SK-N-SH (cell line): ENCODE data around the gene TPSAB1. TPM values are rescaled to one million over a fixed set of nuclear protein-coding genes. Genes with fewer than 3 reads are reported as not detected.
"Not testable (repeated sequence)": the region's sequence is repeated elsewhere in the genome, so short reads cannot be mapped to it uniquely, and the experiment has no call there.

Experiments used
- CTCF ChIA-PET: fragments of 300-600, 350-600 bp; formaldehyde crosslinking; extraction: SDS; loops from one replicate; lab custom pipeline; 2021; lab: Yijun Ruan, JAX
- POLR2A ChIA-PET: fragments of 350-600 bp; sonication (Branson Sonifier 250); formaldehyde crosslinking; extraction: SDS; loops from one replicate; lab custom pipeline; 2020; ENCODE audit warnings: antibody characterized with exemption, inconsistent platforms; lab: Yijun Ruan, JAX
- DNase-seq: peaks from one replicate; pipeline ENCODE4 v3.0.0; 2012
- H2AFZ ChIP-seq: fragments of 200-600 bp; sonication (generic); 2 replicates; pipeline ENCODE4 v1.8.1; 2016; ENCODE audit warnings: antibody characterized with exemption, mild to moderate bottlenecking, low read depth
- H3F3A ChIP-seq: fragments of 200-600 bp; sonication (generic); replicated peaks from 2 replicates; pipeline ENCODE3; 2016; ENCODE audit warnings: antibody characterized with exemption, mild to moderate bottlenecking; ENCODE audit not compliant: insufficient read depth
- H3K27ac ChIP-seq, 2 experiments: fragments of 200-500 bp in 1 of 2; fragments of 200-600 bp in 1 of 2; sonication (Bioruptor generic) in 1 of 2; sonication (generic), shearing (Covaris generic) in 1 of 2; 2 replicates each; pipeline versions ENCODE4 v1.5.1 to v1.6.1; 2014 to 2016; ENCODE audit warnings: low read depth in 2 of 2, inconsistent platforms in 1 of 2, low read length in 1 of 2, mild to moderate bottlenecking in 1 of 2, mixed read lengths in 1 of 2
- H3K27me3 ChIP-seq: fragments of 200-600 bp; sonication (generic), shearing (Covaris generic); 2 replicates; pipeline ENCODE4 v1.6.1; 2016; ENCODE audit warnings: mixed run types; ENCODE audit not compliant: insufficient read depth
- H3K36me3 ChIP-seq, 2 experiments: fragments of 200-500 bp in 1 of 2; fragments of 200-600 bp in 1 of 2; sonication (Bioruptor generic) in 1 of 2; sonication (generic) in 1 of 2; replicated peaks in 1 of 2; 2 replicates each; pipeline versions ENCODE3 to v1.5.1; 2014 to 2016; ENCODE audit warnings: low read length in 1 of 2, mild to moderate bottlenecking in 1 of 2; ENCODE audit not compliant: insufficient read depth in 2 of 2, control insufficient read depth in 1 of 2
- H3K4me1 ChIP-seq, 2 experiments: fragments of 200-500 bp in 1 of 2; fragments of 200-600 bp in 1 of 2; sonication (Bioruptor generic) in 1 of 2; sonication (generic), shearing (Covaris generic) in 1 of 2; 2 replicates each; pipeline versions ENCODE4 v1.5.1 to v1.6.1; 2014 to 2016; ENCODE audit warnings: low read depth in 1 of 2, low read length in 1 of 2, mixed run types in 1 of 2; ENCODE audit not compliant: insufficient read depth in 2 of 2, control insufficient read depth in 1 of 2
- H3K4me2 ChIP-seq: fragments of 200-600 bp; sonication (generic), shearing (Covaris generic); 2 replicates; pipeline ENCODE4 v1.6.1; 2017; ENCODE audit warnings: mixed run types
- H3K4me3 ChIP-seq, 2 experiments: fragments of 200-500 bp in 1 of 2; fragments of 200-600 bp in 1 of 2; sonication (Bioruptor generic) in 1 of 2; sonication (generic), shearing (Covaris generic) in 1 of 2; 2 replicates each; pipeline versions ENCODE4 v1.5.1 to v1.8.1; 2014 to 2016; ENCODE audit warnings: low read depth in 2 of 2, inconsistent platforms in 1 of 2, low read length in 1 of 2, mild to moderate bottlenecking in 1 of 2, mixed read lengths in 1 of 2, moderate library complexity in 1 of 2
- H3K79me2 ChIP-seq: fragments of 200-600 bp; sonication (generic); 2 replicates; pipeline ENCODE4 v1.8.1; 2017; ENCODE audit warnings: mild to moderate bottlenecking; ENCODE audit not compliant: insufficient read depth
- H3K9ac ChIP-seq: fragments of 200-600 bp; sonication (generic); 2 replicates; pipeline ENCODE4 v1.6.1; 2017; ENCODE audit warnings: mixed run types
- H3K9me2 ChIP-seq: fragments of 200-600 bp; sonication (generic); 2 replicates; pipeline ENCODE4 v1.6.1; 2017; ENCODE audit warnings: mixed run types
- H3K9me3 ChIP-seq: fragments of 200-600 bp; sonication (generic); 2 replicates; pipeline ENCODE4 v1.6.1; 2017; ENCODE audit warnings: mixed run types, mild to moderate bottlenecking, moderate library complexity
- H4K20me1 ChIP-seq: fragments of 200-600 bp; sonication (generic); 2 replicates; pipeline ENCODE4 v1.6.1; 2017; ENCODE audit warnings: mild to moderate bottlenecking, mixed run types; ENCODE audit not compliant: insufficient read depth
- FOSL2 ChIP-seq: IDR thresholded peaks from 2 replicates; pipeline ENCODE4 v1.4.0; 2012; ENCODE audit warnings: low read depth, mild to moderate bottlenecking, moderate library complexity, borderline replicate concordance
- PBX3 ChIP-seq: IDR thresholded peaks from 2 replicates; pipeline ENCODE4; 2012
- WGBS: methylation state at CpG from one replicate; pipeline ENCODE4 v1.1.6; 2017; ENCODE audit warnings: low lambda C conversion rate; 5-methylcytosine and 5-hydroxymethylcytosine counted together
- polyA plus RNA-seq, 3 experiments: library from polyadenylated mRNA; depleted of rRNA; stranded (reverse); fragments of >200 nt; gene quantifications; 2 replicates each; pipeline ENCODE4 v1.2.3, GENCODE V29; 2012

Gene TPSAB1
- polyA plus RNA-seq, 1 of the 3 experiments (the other 2 are of a cell fraction), result not detected

DNA sequence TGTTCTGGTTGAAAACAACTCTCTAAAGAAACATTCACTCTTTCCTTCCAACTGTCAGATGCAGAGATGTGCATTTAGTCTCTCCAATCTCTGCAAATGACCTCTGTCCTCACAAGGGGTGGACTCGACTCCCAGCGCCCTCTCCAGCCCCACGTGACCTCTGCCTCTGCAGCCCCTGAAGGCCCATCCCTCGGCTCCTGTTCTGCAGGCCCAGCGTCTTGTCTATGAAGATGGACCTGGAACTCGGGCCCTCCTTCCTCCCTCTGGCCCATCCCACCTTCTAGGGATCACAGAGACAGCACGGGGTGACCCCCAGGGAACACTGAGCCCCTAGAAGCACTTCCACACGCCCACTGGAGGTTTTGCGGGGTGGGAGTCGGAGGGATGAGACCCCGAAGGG is 2.9 kb downstream of the TPSAB1 start:
- POLR2A ChIA-PET, H3K9me3 ChIP-seq, DNase-seq, H3K36me3 ChIP-seq, H3K79me2 ChIP-seq, H3K27ac ChIP-seq, H2AFZ ChIP-seq, H4K20me1 ChIP-seq, CTCF ChIA-PET, H3K4me3 ChIP-seq, H3K4me1 ChIP-seq, H3K9me2 ChIP-seq, H3K9ac ChIP-seq, H3K4me2 ChIP-seq: not testable (repeated sequence)
- Histone ChIP-seq H3F3A (peaks cover 15% of the 10 kb centered on the region), H3K27me3 (peaks cover 39% of the 10 kb centered on the region)
- WGBS, result 26% methylated on average over 6 of the region's 11 CpGs

- H3K4me3 ChIP-seq, H2AFZ ChIP-seq, H3K4me1 ChIP-seq, H3K79me2 ChIP-seq, CTCF ChIA-PET, H3K9me3 ChIP-seq, DNase-seq, H3K9ac ChIP-seq, H3K27ac ChIP-seq, H3K9me2 ChIP-seq, POLR2A ChIA-PET, H3K4me2 ChIP-seq, H3K36me3 ChIP-seq, H4K20me1 ChIP-seq: not testable (repeated sequence)
- H3K27me3 ChIP-seq, result peaks cover 34% of the 10 kb centered on the region; the same call in 1 of the 2 replicates
- 41% methylated on average over 11 of the region's 32 CpGs for WGBS
- H3F3A ChIP-seq, result peaks cover 11% of the 10 kb centered on the region
Observed at GRCh38 chr16:1243907-1244850, 3.7 kb downstream of the TPSAB1 start.

DNA sequence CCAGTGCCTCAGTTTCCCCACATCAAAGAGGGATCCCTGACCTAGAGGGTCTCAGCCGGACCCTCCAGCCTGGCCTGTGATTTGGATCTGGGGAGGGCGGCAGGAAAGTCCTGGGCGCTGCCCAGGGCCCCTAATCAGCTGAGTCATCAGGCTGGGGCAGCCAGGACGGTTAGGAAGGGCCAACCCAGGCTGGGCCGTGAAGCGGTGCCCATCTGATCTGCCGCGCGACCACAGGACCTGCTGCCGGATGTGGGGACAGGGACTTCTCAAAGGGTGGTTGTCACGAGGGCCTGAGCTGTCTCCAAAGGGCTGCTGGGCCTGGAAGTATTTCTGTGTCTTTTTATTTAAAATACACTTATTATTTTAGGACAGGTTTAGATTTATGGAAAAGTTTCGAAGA is 4.4 kb downstream of the TPSAB1 start:
- Histone ChIP-seq H3K9me2 (no peaks in the 10 kb centered on the region), H3K9ac (no peak overlapping the region), H3K27ac (no peak overlapping the region), H3F3A (peaks cover 11% of the 10 kb centered on the region), H3K79me2 (no peaks in the 10 kb centered on the region), H3K4me3 (no peak overlapping the region), H3K9me3 (no peaks in the 10 kb centered on the region), H3K36me3 (no peaks in the 10 kb centered on the region), H3K4me1 (no peaks in the 10 kb centered on the region), H3K4me2 (no peak overlapping the region), H4K20me1 (peaks cover 3% of the 10 kb centered on the region; the same call in 1 of the 2 replicates), H3K27me3 (peaks cover 34% of the 10 kb centered on the region; the same call in 1 of the 2 replicates), H2AFZ (no peak overlapping the region)
- ChIA-PET POLR2A (no interaction called here), CTCF (no interaction called here)
- WGBS, result 27% methylated on average over 9 of the region's 12 CpGs
- no peak for DNase-seq
- 0 out of 2 replicates have a peak, but pooled peaks have one; percentile 8 for TF ChIP-seq FOSL2
- TF ChIP-seq PBX3, result no peak
